HepG2 (cell line): ENCODE measurements around the gene HELZ. TPM values are rescaled to one million over a fixed set of nuclear protein-coding genes. Genes with fewer than 3 reads are reported as not detected.
A peak's percentile ranks its signal among the peaks of the same experiment; 100 is the strongest.

Source experiments
- BHLHE40 ChIP-seq: IDR thresholded peaks from 2 replicates; pipeline ENCODE4 v1.6.1; 2011; ENCODE audit warnings: low read length, improper control_type of control experiment
- BRD4 ChIP-seq: sonication (generic); formaldehyde crosslinking; IDR thresholded peaks from 2 replicates; pipeline ENCODE4 v1.4.0; 2020; ENCODE audit warnings: missing genetic modification reagents
- ETV5 ChIP-seq: IDR thresholded peaks from 2 replicates; pipeline ENCODE4 v1.6.1; 2018; ENCODE audit warnings: missing biosample characterization, missing genetic modification reagents, inconsistent platforms, borderline replicate concordance
- IRF2 ChIP-seq: IDR thresholded peaks from 2 replicates; pipeline ENCODE4 v1.6.1; 2018; ENCODE audit warnings: missing genetic modification reagents, missing compliant biosample characterization
- KAT7 ChIP-seq: IDR thresholded peaks from 2 replicates; pipeline ENCODE4 v1.6.1; 2018; ENCODE audit warnings: borderline replicate concordance, missing compliant biosample characterization
- MED1 ChIP-seq: sonication (generic); formaldehyde crosslinking; IDR thresholded peaks from 2 replicates; pipeline ENCODE4 v1.4.0; 2020; ENCODE audit warnings: missing genetic modification reagents
- MEF2D ChIP-seq: sonication (generic); formaldehyde crosslinking; IDR thresholded peaks from 2 replicates; pipeline ENCODE4 v1.5.1; 2020; ENCODE audit warnings: mild to moderate bottlenecking, missing genetic modification reagents
- PPARG ChIP-seq: conservative IDR thresholded peaks from 2 replicates; pipeline ENCODE4 v1.6.1; 2016; ENCODE audit warnings: missing biosample characterization, missing genetic modification reagents
- RBM39 ChIP-seq: fragments of 200-400 bp; formaldehyde crosslinking; IDR thresholded peaks from one replicate; pipeline ENCODE4 v1.6.1; 2018; ENCODE audit warnings: antibody characterized with exemption, mild to moderate bottlenecking, low read depth, low read length; ENCODE audit not compliant: poor library complexity, severe bottlenecking
- RXRA ChIP-seq: sonication (generic); formaldehyde crosslinking; IDR thresholded peaks from 2 replicates; pipeline ENCODE4 v1.5.1; 2020; ENCODE audit warnings: missing genetic modification reagents
- SP5 ChIP-seq: IDR thresholded peaks from 2 replicates; pipeline ENCODE4 v1.6.1; 2016; ENCODE audit warnings: low read depth, borderline replicate concordance
- SPEN ChIP-seq: sonication (generic); formaldehyde crosslinking; IDR thresholded peaks from 2 replicates; pipeline ENCODE4 v1.5.1; 2020; ENCODE audit warnings: low read depth, mild to moderate bottlenecking, missing genetic modification reagents
- SUZ12 ChIP-seq: fragments of 150-350 bp; IDR thresholded peaks from 2 replicates; pipeline ENCODE4 v1.6.1; 2014; ENCODE audit warnings: low read depth, low read length
- TEAD3 ChIP-seq: optimal IDR thresholded peaks from 2 replicates; pipeline ENCODE3; 2016; ENCODE audit warnings: borderline replicate concordance
- ZBTB8A ChIP-seq: sonication (generic); formaldehyde crosslinking; IDR thresholded peaks from 2 replicates; pipeline ENCODE4 v1.4.0; 2020; ENCODE audit warnings: mild to moderate bottlenecking, low read depth, missing genetic modification reagents, borderline replicate concordance
- ZC3H13 ChIP-seq: sonication (generic); formaldehyde crosslinking; IDR thresholded peaks from 2 replicates; pipeline ENCODE4 v1.8.1; 2023; ENCODE audit warnings: mild to moderate bottlenecking, missing genetic modification reagents, moderate library complexity
- ZNF225 ChIP-seq: sonication (generic); formaldehyde crosslinking; IDR thresholded peaks from 2 replicates; pipeline ENCODE4 v1.4.0; 2020; ENCODE audit warnings: mild to moderate bottlenecking, missing genetic modification reagents
- ZNF232 ChIP-seq: sonication (generic); formaldehyde crosslinking; IDR thresholded peaks from 2 replicates; pipeline ENCODE4 v1.4.0; 2020; ENCODE audit warnings: missing genetic modification reagents, borderline replicate concordance
- ZNF703 ChIP-seq: sonication (generic); formaldehyde crosslinking; IDR thresholded peaks from 2 replicates; pipeline ENCODE4 v1.5.1; 2020; ENCODE audit warnings: missing genetic modification reagents, mild to moderate bottlenecking, moderate library complexity, borderline replicate concordance
- ZNF792 ChIP-seq: IDR thresholded peaks from 2 replicates; pipeline ENCODE4 v1.6.1; 2016
- ZNF839 ChIP-seq: sonication (generic); formaldehyde crosslinking; IDR thresholded peaks from 2 replicates; pipeline ENCODE4 v1.4.0; 2020; ENCODE audit warnings: missing genetic modification reagents, mild to moderate bottlenecking, borderline replicate concordance
- ZSCAN20 ChIP-seq: sonication (generic); formaldehyde crosslinking; IDR thresholded peaks from 2 replicates; pipeline ENCODE4 v1.4.0; 2020; ENCODE audit warnings: missing genetic modification reagents, mild to moderate bottlenecking, borderline replicate concordance
- polyA plus RNA-seq, 8 experiments: library from polyadenylated mRNA; depleted of rRNA in 3 of 8; stranded (reverse) in 7 of 8; unstranded in 1 of 8; fragments of >200 nt; fragmentation: Illumina TruSeq in 4 of 8; extraction: Trizol in 4 of 8; gene quantifications; 2 replicates each; pipeline versions ENCODE4 v1.2.1 to v1.2.3, GENCODE V29; 2011 to 2016; ENCODE audit warnings: low read depth in 4 of 8, missing spikeins in 1 of 8, mixed read lengths in 1 of 8; ENCODE audit not compliant: insufficient read depth in 1 of 8
- total RNA-seq, 5 experiments: library from RNA; depleted of rRNA; stranded (reverse); fragments of >200 nt; fragmentation: Illumina TruSeq; extraction: Trizol; gene quantifications; 2 replicates each; pipeline ENCODE4 v1.2.3, GENCODE V29; 2016; ENCODE audit warnings: low read depth in 1 of 5
- TF ChIP-seq, protein P1 (sequence below): sonication (generic); formaldehyde crosslinking; IDR thresholded peaks from 2 replicates; pipeline ENCODE4 v1.4.0; 2020; ENCODE audit warnings: missing genetic modification reagents
- TF ChIP-seq, protein P2 (sequence below): IDR thresholded peaks from 2 replicates; pipeline ENCODE4 v1.6.1; 2016; ENCODE audit warnings: missing genetic modification reagents, missing compliant biosample characterization
- TF ChIP-seq, protein P3 (sequence below): sonication (generic); formaldehyde crosslinking; IDR thresholded peaks from 2 replicates; pipeline ENCODE4 v1.5.1; 2020; ENCODE audit warnings: mild to moderate bottlenecking, missing genetic modification reagents, moderate library complexity
- TF ChIP-seq, protein P4 (sequence below): sonication (generic); formaldehyde crosslinking; IDR thresholded peaks from 2 replicates; pipeline ENCODE4 v1.4.0; 2020; ENCODE audit warnings: mild to moderate bottlenecking, low read depth, missing genetic modification reagents

The HELZ gene
- total and polyA plus RNA-seq, 2 of the 13 experiments (the other 11 are each of a cell fraction or from before 2014, with no cell fraction given): 35.3 to 52.4 TPM

DNA sequence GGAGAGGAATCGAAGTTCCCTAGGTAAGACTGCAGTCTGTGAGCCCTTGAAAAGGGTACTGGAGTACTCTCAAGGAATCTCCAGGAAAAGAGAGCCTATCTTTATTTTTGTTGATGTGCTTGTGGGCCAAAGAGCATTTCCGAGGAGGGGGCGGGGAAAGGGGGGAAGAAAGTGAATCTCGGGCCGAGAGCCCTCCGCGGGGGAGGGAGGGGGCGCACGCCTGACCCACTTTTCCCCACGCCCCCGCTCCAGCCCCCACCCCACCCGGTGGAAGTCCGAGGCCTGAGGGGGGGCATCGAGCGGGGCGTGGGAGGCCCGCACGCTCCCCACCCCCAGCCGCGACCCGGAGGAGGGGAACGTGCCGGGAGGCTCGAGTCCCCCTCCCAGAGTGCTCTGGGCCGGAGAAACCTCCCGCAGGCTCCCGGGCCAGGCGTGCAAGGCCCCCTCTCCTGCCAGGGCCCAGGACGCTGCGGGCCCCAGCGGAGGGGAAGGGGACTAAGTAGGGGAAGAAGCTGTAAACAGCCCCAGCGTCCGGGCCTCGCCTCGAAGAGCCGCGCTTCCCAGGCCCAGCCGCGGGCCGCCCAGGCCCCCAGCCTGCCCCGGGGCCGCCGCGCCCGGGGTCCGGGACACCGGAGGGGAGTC, 444 bp downstream of the HELZ start (continued):
- TF ChIP-seq, protein P1, sequence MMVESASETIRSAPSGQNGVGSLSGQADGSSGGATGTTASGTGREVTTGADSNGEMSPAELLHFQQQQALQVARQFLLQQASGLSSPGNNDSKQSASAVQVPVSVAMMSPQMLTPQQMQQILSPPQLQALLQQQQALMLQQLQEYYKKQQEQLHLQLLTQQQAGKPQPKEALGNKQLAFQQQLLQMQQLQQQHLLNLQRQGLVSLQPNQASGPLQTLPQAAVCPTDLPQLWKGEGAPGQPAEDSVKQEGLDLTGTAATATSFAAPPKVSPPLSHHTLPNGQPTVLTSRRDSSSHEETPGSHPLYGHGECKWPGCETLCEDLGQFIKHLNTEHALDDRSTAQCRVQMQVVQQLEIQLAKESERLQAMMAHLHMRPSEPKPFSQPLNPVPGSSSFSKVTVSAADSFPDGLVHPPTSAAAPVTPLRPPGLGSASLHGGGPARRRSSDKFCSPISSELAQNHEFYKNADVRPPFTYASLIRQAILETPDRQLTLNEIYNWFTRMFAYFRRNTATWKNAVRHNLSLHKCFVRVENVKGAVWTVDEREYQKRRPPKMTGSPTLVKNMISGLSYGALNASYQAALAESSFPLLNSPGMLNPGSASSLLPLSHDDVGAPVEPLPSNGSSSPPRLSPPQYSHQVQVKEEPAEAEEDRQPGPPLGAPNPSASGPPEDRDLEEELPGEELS: peak; percentile 40; the same call in 1 of the 2 replicates
- TF ChIP-seq SP5 (0 out of 2 replicates have a peak, but pooled peaks have one; percentile 33), BRD4 (CRISPR knock-in tag) (0 out of 2 replicates have a peak, but pooled peaks have one; percentile 28), RXRA (CRISPR knock-in tag) (peak; percentile 38; the same call in 1 of the 2 replicates), IRF2 (CRISPR knock-in tag) (no peak), SUZ12 (no peak), SPEN (CRISPR knock-in tag) (peak; percentile 44), KAT7 (peak; percentile 34; the same call in 1 of the 2 replicates), MED1 (CRISPR knock-in tag) (peak; percentile 51; the same call in 1 of the 2 replicates), MEF2D (0 out of 2 replicates have a peak, but pooled peaks have one; percentile 36), ZC3H13 (CRISPR knock-in tag) (peak; percentile 25), ZBTB8A (CRISPR knock-in tag) (no peak), BHLHE40 (peak; percentile 5; the same call in 1 of the 2 replicates), ZNF232 (0 out of 2 replicates have a peak, but pooled peaks have one; percentile 27), ZSCAN20 (peak; percentile 70), TEAD3 (CRISPR knock-in tag) (no peak), ZNF839 (CRISPR knock-in tag) (0 out of 2 replicates have a peak, but pooled peaks have one; percentile 8), ZNF703 (CRISPR knock-in tag) (no peak), RBM39 (peak; percentile 6), ZNF225 (peak; percentile 85; the same call in 1 of the 2 replicates), ZNF792 (CRISPR knock-in tag) (0 out of 2 replicates have a peak, but pooled peaks have one; percentile 1), PPARG (CRISPR knock-in tag) (peak; percentile 71), ETV5 (peak; percentile 62; the same call in 1 of the 2 replicates)
- TF ChIP-seq, protein P2, sequence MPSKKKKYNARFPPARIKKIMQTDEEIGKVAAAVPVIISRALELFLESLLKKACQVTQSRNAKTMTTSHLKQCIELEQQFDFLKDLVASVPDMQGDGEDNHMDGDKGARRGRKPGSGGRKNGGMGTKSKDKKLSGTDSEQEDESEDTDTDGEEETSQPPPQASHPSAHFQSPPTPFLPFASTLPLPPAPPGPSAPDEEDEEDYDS (CRISPR knock-in tag): no peak
- TF ChIP-seq, protein P3, sequence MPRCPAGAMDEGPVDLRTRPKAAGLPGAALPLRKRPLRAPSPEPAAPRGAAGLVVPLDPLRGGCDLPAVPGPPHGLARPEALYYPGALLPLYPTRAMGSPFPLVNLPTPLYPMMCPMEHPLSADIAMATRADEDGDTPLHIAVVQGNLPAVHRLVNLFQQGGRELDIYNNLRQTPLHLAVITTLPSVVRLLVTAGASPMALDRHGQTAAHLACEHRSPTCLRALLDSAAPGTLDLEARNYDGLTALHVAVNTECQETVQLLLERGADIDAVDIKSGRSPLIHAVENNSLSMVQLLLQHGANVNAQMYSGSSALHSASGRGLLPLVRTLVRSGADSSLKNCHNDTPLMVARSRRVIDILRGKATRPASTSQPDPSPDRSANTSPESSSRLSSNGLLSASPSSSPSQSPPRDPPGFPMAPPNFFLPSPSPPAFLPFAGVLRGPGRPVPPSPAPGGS: 0 out of 2 replicates have a peak, but pooled peaks have one; percentile 5
- TF ChIP-seq, protein P4, sequence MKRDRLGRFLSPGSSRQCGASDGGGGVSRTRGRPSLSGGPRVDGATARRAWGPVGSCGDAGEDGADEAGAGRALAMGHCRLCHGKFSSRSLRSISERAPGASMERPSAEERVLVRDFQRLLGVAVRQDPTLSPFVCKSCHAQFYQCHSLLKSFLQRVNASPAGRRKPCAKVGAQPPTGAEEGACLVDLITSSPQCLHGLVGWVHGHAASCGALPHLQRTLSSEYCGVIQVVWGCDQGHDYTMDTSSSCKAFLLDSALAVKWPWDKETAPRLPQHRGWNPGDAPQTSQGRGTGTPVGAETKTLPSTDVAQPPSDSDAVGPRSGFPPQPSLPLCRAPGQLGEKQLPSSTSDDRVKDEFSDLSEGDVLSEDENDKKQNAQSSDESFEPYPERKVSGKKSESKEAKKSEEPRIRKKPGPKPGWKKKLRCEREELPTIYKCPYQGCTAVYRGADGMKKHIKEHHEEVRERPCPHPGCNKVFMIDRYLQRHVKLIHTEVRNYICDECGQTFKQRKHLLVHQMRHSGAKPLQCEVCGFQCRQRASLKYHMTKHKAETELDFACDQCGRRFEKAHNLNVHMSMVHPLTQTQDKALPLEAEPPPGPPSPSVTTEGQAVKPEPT (CRISPR knock-in tag): no peak
